HG03097 (cell line): ENCODE data around the gene COL21A1.

Experiments used
- ATAC-seq: cut with Tn5 transposase; IDR thresholded peaks from one replicate; pipeline ENCODE4 v1.9.1; 2021; ENCODE audit not compliant: unreplicated experiment, low FRiP score

COL21A1 gene

DNA sequence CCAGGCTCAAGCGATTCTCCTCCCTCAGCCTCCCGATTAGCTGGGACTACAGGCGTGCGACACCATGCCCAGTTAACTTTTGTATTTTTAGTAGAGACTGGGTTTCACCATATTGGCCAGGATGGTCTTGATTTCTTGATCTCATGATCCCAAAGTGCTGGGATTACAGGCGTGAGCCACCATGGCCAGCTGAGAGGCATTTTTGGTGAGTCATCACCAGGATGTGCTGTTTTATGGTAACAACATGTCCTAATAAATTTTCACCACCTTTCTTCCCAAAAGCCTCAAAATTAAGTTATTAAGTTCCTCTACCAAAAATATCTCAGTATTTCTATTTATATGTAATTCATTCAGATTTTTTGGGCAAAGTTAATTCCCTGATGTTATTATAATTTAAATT is 53.5 kb downstream of the COL21A1 start:
- ATAC-seq, result no peak

GRCh38 chr6:56188429-56188828 is 59.0 kb downstream of the COL21A1 start:
- no peak for ATAC-seq

- ATAC-seq, result no peak
Observed at GRCh38 chr6:56187686-56188085, 59.7 kb downstream of the COL21A1 start.

- ATAC-seq, result no peak
Observed at GRCh38 chr6:56176741-56177140, 70.6 kb downstream of the COL21A1 start.

DNA sequence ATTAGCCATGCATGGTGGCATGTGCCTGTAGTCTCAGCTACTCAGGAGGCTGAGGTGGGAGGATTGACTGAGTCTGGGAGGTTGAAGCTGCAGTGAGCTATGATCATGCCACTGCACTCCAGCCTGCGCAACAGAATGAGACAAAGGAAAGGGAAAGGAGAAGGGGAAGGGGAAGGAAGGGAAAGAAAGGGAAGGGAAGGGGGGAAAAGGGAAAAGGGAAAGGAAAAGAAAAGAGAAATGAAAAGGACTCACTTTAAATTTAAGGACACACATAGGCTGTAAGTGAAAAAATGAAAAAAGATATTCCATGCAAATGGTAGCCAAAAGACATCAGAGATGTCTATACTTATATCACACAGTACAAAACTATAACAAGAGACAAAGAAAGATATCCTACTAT is 74.2 kb downstream of the COL21A1 start:
- ATAC-seq, result no peak

- no peak for ATAC-seq
Observed at GRCh38 chr6:56172144-56172543, 75.2 kb downstream of the COL21A1 start.

GRCh38 chr6:56169366-56169765 is 78.0 kb downstream of the COL21A1 start:
- no peak for ATAC-seq

GRCh38 chr6:56168596-56168995 is 78.8 kb downstream of the COL21A1 start:
- no peak for ATAC-seq

DNA sequence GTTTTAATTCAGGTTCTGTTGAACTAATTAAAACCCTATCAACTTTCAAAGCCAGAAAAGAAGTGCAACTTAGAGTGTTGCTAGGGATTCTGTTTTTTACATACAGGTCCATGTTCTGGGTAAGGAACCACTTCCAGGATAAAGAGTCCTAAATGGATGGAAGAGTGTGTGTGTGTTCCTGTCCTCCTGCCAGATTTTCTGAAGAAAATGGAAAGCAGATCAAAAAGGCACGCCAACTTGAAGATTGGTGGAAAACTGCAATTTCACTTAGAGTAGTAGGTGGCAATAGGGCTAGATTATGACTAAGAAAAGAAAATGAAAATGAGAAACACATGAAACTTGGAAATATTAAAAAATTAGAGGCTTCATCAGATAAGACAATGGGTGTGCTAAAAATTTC is 85.3 kb downstream of the COL21A1 start:
- ATAC-seq, result no peak

DNA sequence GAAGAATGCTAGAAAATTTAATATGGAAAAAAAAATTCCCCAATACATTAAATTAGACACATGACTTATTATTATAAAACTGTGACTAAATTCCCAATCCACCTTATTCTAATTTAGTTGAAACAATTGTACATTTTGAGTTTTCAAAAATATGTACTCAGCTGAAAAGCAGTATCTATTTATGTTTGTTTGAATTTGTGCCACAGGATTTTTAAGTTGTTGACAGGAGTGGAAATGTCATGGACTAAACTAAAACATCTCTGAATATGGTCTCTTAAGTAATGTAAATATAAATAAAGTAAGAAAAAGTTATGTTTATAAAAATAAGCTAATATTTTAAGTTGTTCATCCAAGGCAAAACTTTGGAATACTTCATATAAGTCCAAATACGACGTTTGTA is 86.9 kb downstream of the COL21A1 start:
- ATAC-seq, result no peak

GRCh38 chr6:56158571-56158970 is 88.8 kb downstream of the COL21A1 start:
- no peak for ATAC-seq

DNA sequence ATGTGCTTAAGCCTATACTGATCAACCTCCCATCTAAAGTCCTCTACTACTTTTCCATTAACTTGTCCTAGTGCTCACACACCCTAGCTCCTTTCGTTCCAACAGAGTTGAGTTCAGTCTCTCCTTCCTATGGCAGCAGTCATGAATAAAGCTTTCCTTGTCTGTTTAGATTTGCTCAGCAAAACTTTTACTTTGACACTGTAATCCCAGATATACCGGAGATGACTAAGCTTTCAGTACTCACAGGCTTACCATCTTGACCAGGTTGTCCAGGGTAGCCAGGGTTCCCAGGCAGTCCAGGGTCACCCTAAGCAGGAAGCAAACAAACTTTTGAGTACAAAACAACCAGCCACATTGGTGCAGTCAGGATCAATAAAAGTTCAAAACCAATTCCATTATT is 90.7 kb downstream of the COL21A1 start:
- ATAC-seq, result no peak

DNA sequence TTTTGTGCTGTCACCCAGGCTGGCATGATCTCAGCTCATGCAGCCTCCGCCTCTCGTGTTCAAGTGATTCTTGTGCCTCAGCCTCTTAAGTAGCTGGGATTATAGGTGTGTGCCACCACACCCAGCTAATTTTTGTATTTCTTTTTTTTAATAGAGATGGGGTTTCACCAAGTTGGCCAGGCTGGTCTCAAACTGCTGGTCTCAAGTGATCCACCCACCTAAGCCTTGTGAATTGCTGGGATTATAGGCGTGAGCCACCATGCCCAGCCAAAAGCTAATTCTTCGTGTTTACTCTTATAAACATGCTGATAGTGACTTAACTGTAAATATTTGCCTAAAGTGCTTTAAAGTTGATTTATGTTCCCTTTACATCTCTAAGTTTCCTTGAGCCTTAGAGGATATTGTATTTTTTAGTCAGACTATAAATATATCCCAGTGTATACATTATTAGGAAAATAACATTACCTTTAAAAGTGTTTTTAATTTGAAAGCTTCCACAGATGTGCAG is 91.7 kb downstream of the COL21A1 start:
- ATAC-seq, result no peak

DNA sequence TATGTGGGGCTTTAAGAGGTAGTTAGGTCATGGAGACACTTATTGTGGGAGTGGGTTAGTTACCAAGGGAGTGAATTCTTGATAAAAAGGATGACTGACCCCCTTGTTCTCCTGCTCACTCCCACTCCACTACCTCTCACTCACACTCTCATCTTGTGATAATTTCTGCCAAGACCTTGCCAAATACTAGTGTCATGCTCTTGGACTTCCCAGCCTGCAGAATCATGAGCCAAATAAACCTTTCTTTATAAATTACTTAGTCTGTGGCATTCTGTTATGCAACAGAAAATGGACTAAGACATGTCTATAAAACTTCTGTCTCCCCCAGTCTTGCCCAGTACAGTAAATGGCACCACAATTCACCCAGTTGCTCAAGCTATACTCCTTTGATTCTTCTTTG is 93.3 kb downstream of the COL21A1 start:
- ATAC-seq, result no peak

DNA sequence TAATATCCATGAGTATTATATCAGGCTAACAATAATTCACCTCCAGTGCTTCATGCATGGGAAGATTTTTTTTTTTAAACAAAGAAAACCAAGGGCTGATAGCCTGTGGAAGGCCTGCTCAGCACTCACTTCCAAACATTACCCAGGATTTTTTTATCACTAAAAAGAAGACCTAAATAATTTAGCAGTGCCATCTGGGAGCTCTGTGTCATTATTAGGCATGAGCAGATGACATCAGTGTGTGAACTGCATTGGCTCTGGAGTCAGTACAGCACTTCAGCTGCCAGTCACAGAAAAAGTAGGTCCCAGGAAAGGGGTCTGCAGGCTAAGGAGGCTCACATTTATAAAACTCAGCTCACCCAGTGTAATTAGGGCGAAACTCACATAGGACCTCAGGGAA is 94.8 kb downstream of the COL21A1 start:
- no peak for ATAC-seq

DNA sequence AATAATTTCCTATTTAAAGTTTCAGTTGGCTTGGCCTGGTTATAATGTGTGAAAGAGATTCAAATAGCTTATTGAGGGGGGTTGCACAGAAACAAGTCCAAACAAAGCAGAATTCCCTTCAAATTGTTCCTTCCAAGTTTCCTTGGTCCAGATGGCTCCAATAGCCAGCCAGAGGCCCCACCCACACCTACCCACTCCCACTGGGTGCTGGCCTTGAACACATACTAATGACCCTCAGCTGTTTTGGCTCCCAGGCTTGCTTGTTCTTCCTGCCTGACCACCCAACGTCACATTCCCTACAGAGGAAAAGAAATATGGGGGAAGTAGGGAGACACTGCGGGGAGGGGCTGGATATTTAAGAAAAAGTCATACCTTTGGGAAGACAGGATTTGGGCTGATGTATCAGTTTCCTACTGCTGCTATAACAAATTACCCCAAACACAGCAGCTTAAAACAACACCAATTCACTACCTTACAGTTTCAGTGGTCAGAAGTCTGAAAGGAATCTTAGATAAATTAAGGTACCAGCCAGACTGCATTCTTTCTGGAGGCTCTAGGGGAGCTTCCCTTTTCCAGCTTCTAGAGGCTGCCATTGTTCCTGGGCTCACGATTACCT is 95.7 kb downstream of the COL21A1 start:
- no peak for ATAC-seq

GRCh38 chr6:56148488-56149186 is 98.7 kb downstream of the COL21A1 start:
- ATAC-seq, result no peak

GRCh38 chr6:56147766-56148165 is 99.6 kb downstream of the COL21A1 start:
- ATAC-seq, result no peak

DNA sequence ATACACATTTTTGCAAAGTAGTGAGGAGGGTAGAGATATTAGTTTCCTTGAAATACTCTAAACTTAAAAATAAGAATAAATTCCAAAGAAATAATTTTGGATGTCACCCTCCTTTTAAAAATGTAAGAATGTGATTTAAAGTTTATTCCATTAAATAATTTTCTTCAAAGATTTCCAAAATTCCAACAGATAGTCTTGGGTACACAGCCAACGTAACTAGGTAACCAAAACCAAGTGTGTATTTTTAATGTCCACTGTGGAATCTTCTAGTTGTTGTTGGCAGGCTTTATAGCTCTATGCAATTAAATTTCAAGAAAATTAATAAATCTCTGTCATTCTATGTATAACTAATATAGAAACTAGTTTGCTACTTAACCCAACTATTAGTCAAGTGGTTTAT is 101.3 kb downstream of the COL21A1 start:
- ATAC-seq, result no peak

DNA sequence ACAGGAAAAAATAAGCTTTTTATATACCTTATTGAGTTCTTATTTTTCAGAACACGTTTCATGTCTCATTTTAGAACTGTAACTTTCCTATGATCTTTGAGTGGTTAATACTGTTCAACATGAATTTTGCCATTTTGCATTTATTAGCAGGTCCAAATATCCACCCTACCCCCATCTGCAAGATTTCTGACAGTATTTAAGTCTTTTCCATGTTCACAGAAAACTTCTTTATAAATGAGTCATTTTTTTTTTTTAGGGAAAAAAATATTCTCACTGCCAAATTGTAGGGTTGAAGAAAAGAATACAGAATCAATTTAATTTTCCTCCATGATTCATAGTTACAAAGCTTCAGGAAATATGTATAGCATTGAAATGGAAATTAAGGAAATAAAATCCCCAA is 101.8 kb downstream of the COL21A1 start:
- ATAC-seq, result no peak

GRCh38 chr6:56144538-56145324 is 102.6 kb downstream of the COL21A1 start:
- no peak for ATAC-seq

- ATAC-seq, result no peak
Observed at GRCh38 chr6:56143796-56144195, 103.6 kb downstream of the COL21A1 start.
